Ishikawa (cell line): Measurements from ENCODE around the gene ZNF653.

Experiments
- CEBPB ChIP-seq: IDR thresholded peaks from 2 replicates; pipeline ENCODE4 v1.6.1; 2012
- CREB1 ChIP-seq: IDR thresholded peaks from 2 replicates; pipeline ENCODE4 v1.6.1; 2012; ENCODE audit warnings: low read depth
- EP300 ChIP-seq: IDR thresholded peaks from 2 replicates; pipeline ENCODE4 v1.6.1; 2012; ENCODE audit warnings: borderline replicate concordance
- FOXM1 ChIP-seq: IDR thresholded peaks from 2 replicates; pipeline ENCODE4 v1.6.1; 2012; ENCODE audit warnings: low read depth, borderline replicate concordance
- MAX ChIP-seq: IDR thresholded peaks from 2 replicates; pipeline ENCODE4 v1.6.1; 2012
- NFIC ChIP-seq: IDR thresholded peaks from 2 replicates; pipeline ENCODE4 v1.6.1; 2012
- RAD21 ChIP-seq: IDR thresholded peaks from 2 replicates; pipeline ENCODE4 v1.6.1; 2012; ENCODE audit warnings: low read depth
- REST ChIP-seq: IDR thresholded peaks from 2 replicates; pipeline ENCODE4 v1.6.1; 2012; ENCODE audit warnings: low read depth, mild to moderate bottlenecking
- TAF1 ChIP-seq: IDR thresholded peaks from 2 replicates; pipeline ENCODE4 v1.6.1; 2012; ENCODE audit warnings: low read depth, mild to moderate bottlenecking
- TCF12 ChIP-seq: IDR thresholded peaks from 2 replicates; pipeline ENCODE4 v1.6.1; 2012; ENCODE audit warnings: low read depth
- TEAD4 ChIP-seq: IDR thresholded peaks from 2 replicates; pipeline ENCODE4 v1.6.1; 2012
- ZBTB7A ChIP-seq: IDR thresholded peaks from 2 replicates; pipeline ENCODE4 v1.6.1; 2012; ENCODE audit warnings: low read depth

GRCh38 chr19:11435057-11435832 is 70.4 kb downstream of the ZNF653 start, which contains the start of the genes ODAD3 and PRKCSH:
- TF ChIP-seq TEAD4 (peak; percentile 81), RAD21 (0 out of 2 replicates have a peak, but pooled peaks have one; percentile 25), EP300 (peak; percentile 56; the same call in 1 of the 2 replicates), CREB1 (peak; percentile 86), TCF12 (no peak; the same call in 1 of the 2 replicates), CEBPB (0 out of 2 replicates have a peak, but pooled peaks have one; percentile 6), FOXM1 (0 out of 2 replicates have a peak, but pooled peaks have one; percentile 27), REST (no peak), ZBTB7A (peak; percentile 52), TAF1 (peak; percentile 86), NFIC (peak; percentile 39; the same call in 1 of the 2 replicates), MAX (peak; percentile 77)
